ENCODE measurements around the gene VIPR1. TPM values are rescaled to one million over a fixed set of nuclear protein-coding genes. Genes with fewer than 3 reads are reported as not detected.
A peak's percentile ranks its signal among the peaks of the same experiment; 100 is the strongest.

The VIPR1 gene
- total and polyA plus RNA-seq, 4 donors = 2.3 to 41.8 (median 14.6) TPM

- Histone ChIP-seq H3K9me3 (ENCODE audit: control insufficient read depth in 4 of 4, low read length in 3 of 4) (no peaks in the 10 kb centered on the region), H3K36me3 (ENCODE audit: control insufficient read depth in 4 of 4, insufficient read depth in 3 of 4, low read depth in 1 of 4, low read length in 3 of 4) (no peaks in the 10 kb centered on the region), H3K4me1 (ENCODE audit: control insufficient read depth in 4 of 4, insufficient read depth in 4 of 4, low read length in 3 of 4) (peaks cover 2 to 21% (median 12%) of the 10 kb centered on the region in 4 donors), H3K27me3 (ENCODE audit: control insufficient read depth in 4 of 4, insufficient read depth in 4 of 4, low read length in 3 of 4) (no peaks in the 10 kb centered on the region), H3K4me3 (ENCODE audit: low read depth in 1 of 3, low read length in 3 of 3) (no peak overlapping the region), H3K9ac (ENCODE audit: low read depth in 1 of 2, low read length in 2 of 2) (no peak overlapping the region), H3K27ac (ENCODE audit: low read depth in 1 of 2, low read length in 2 of 2) (peak overlapping the region; percentile 5 to 29)
- TF ChIP-seq, protein P1, sequence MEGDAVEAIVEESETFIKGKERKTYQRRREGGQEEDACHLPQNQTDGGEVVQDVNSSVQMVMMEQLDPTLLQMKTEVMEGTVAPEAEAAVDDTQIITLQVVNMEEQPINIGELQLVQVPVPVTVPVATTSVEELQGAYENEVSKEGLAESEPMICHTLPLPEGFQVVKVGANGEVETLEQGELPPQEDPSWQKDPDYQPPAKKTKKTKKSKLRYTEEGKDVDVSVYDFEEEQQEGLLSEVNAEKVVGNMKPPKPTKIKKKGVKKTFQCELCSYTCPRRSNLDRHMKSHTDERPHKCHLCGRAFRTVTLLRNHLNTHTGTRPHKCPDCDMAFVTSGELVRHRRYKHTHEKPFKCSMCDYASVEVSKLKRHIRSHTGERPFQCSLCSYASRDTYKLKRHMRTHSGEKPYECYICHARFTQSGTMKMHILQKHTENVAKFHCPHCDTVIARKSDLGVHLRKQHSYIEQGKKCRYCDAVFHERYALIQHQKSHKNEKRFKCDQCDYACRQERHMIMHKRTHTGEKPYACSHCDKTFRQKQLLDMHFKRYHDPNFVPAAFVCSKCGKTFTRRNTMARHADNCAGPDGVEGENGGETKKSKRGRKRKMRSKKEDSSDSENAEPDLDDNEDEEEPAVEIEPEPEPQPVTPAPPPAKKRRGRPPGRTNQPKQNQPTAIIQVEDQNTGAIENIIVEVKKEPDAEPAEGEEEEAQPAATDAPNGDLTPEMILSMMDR (IDR thresholded peaks at IDR 0.05; ENCODE audit: low read depth, low read length, missing input control) = no peak
- TF ChIP-seq REST (IDR thresholded peaks at IDR 0.05) (no peak), HNF4G (IDR thresholded peaks at IDR 0.05) (no peak), ZBTB33 (IDR thresholded peaks at IDR 0.05) (no peak), MAX (IDR thresholded peaks at IDR 0.05) (no peak), EGR1 (IDR thresholded peaks at IDR 0.05; ENCODE audit: low read depth in 2 of 2) (no peak)
- 86% methylated on average over 6 of the region's 6 CpGs for WGBS
- DNase-seq (ENCODE audit: low spot score) = peak; percentile 27
Observed at GRCh38 chr3:42505128-42505848, 2.8 kb downstream of the VIPR1 start.

GRCh38 chr3:42505849-42506410 lies 3.5 kb downstream of the VIPR1 start:
- H3K27ac ChIP-seq (ENCODE audit: low read depth in 1 of 2, low read length in 2 of 2) = no peak overlapping the region
- H3K4me1 ChIP-seq (ENCODE audit: control insufficient read depth in 4 of 4, insufficient read depth in 4 of 4, low read length in 3 of 4) = peaks cover 2 to 21% (median 12%) of the 10 kb centered on the region in 4 donors
- WGBS = 86% methylated on average over 4 of the region's 4 CpGs
- no peak overlapping the region for H3K9ac ChIP-seq (ENCODE audit: low read depth in 1 of 2, low read length in 2 of 2)
- H3K27me3 ChIP-seq (ENCODE audit: control insufficient read depth in 4 of 4, insufficient read depth in 4 of 4, low read length in 3 of 4) = no peaks in the 10 kb centered on the region
- no peak overlapping the region for H3K4me3 ChIP-seq (ENCODE audit: low read depth in 1 of 3, low read length in 3 of 3)
- TF ChIP-seq HNF4G (IDR thresholded peaks at IDR 0.05) (no peak), GABPA (IDR thresholded peaks at IDR 0.05 in 1 of 2, conservative IDR thresholded peaks at IDR 0.05 in 1 of 2) (no peak), FOXA2 (IDR thresholded peaks at IDR 0.05) (no peak), SP1 (IDR thresholded peaks at IDR 0.05) (no peak), MAX (IDR thresholded peaks at IDR 0.05) (no peak), RXRA (IDR thresholded peaks at IDR 0.05) (no peak), ZBTB33 (IDR thresholded peaks at IDR 0.05) (no peak), RAD21 (IDR thresholded peaks at IDR 0.05) (no peak), NR2F2 (IDR thresholded peaks at IDR 0.05) (no peak), JUND (IDR thresholded peaks at IDR 0.05) (no peak), YY1 (IDR thresholded peaks at IDR 0.05) (no peak), EGR1 (IDR thresholded peaks at IDR 0.05; ENCODE audit: low read depth in 2 of 2) (no peak), TAF1 (conservative IDR thresholded peaks at IDR 0.05) (no peak)
- TF ChIP-seq, protein P2, sequence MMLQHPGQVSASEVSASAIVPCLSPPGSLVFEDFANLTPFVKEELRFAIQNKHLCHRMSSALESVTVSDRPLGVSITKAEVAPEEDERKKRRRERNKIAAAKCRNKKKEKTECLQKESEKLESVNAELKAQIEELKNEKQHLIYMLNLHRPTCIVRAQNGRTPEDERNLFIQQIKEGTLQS (IDR thresholded peaks at IDR 0.05) = no peak
- TF ChIP-seq, protein P1 (IDR thresholded peaks at IDR 0.05; ENCODE audit: low read depth, low read length, missing input control) = no peak
- no peaks in the 10 kb centered on the region for H3K9me3 ChIP-seq (ENCODE audit: control insufficient read depth in 4 of 4, low read length in 3 of 4)
- peak; percentile 25 for DNase-seq (ENCODE audit: low spot score)
- H3K36me3 ChIP-seq (ENCODE audit: control insufficient read depth in 4 of 4, insufficient read depth in 3 of 4, low read depth in 1 of 4, low read length in 3 of 4) = no peaks in the 10 kb centered on the region
